GM11168 (cell line): ENCODE results near the gene CFAP206.

Source experiments
- in situ Hi-C: fragments of 300-500 bp; cut with MboI; formaldehyde crosslinking; loops from one replicate; pipeline ENCODE4 v1.12.0; 2022; ENCODE audit warnings: low sequenced_read_pairs; ENCODE audit not compliant: unreplicated experiment

Gene CFAP206, protein sequence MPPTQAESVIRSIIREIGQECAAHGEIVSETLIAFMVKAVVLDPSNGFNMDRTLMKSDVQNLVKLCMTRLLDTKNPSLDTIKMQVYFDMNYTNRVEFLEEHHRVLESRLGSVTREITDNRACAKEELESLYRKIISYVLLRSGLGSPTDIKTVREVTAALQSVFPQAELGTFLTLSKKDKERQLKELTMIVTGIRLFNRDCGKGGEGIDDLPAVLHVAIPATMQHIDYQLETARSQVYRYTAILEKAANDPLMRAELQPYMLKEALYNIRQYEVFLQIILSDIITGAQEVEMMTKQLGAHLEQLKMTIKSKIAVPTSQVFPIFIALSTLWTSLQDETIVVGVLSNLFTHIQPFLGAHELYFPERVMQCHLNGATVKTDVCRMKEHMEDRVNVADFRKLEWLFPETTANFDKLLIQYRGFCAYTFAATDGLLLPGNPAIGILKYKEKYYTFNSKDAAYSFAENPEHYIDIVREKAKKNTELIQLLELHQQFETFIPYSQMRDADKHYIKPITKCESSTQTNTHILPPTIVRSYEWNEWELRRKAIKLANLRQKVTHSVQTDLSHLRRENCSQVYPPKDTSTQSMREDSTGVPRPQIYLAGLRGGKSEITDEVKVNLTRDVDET

DNA sequence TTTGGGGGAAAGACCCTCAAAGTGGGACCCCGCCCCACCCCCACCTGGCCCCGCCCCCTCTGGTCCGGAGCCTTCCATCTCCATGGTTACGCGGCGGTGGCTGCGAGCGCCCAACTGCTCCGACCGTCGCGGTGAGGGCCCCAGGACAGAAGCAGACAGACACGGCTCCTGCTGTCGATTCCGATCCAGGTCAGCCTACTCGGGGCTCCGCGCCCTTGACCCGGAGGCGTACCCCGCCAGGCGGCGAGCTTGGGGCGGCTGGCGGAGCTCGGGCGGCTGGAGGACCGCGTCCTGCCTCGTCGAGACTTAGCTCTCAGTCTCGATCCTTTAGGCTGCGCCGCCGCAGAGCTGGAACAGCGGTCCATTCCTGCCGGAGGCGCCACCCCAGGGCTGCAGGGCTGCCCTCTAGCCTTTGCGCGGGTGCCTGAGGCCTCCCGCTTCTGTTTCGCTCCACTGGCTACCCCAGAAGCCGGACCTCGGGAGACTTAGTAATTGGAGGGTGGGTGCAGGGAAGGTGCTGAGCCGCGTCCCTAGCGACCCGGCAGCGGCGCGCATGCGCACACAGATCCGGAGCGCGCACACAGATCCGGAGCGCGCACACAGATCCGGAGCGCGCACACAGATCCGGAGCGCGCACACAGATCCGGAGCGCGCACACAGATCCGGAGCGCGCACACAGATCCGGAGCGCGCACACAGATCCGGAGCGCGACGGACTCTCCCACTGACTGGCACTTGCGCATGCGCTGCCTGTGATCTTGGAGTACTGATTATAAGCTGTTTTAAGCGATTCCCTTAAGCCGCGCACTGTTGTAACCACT is at the start of gene CFAP206:
Gene CFAP206, plus strand, starts transcription at position 72 of the 820 bp plus-strand sequence. CDS start 1,868 bp downstream, outside the sequence.
- in situ Hi-C loops = no loop called here

DNA sequence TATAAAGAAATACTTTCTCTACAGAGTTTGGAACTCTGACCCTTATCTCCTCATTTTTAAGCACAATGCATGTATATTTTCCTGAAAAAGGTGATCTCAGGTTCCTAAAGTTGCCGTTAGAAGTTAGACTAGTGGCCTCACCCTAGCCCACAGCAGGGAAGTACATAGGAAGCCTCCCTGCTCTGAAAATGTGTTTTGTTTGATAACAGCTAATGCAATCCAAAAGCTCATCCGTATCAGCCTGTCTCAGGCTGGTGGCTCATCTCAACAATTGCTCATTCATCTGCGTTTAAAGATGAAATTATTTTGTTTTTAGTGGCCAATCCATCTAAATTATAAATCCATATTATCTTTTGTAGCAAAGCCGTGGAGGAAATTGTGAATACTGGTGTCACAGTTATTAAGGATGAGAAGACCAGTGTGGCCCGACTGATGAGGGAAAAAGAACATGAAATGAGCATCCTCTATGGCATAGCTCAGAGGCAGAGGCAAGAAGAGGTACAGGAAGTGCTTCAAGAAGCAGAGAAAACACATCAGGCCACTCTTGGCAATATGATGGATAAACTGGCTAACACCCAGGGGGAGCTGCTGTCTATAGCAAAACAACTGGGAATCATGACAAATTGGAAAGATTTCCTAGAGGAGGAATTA is 43.0 kb upstream of the CFAP206 start:
- in situ Hi-C loops = no loop called here

DNA sequence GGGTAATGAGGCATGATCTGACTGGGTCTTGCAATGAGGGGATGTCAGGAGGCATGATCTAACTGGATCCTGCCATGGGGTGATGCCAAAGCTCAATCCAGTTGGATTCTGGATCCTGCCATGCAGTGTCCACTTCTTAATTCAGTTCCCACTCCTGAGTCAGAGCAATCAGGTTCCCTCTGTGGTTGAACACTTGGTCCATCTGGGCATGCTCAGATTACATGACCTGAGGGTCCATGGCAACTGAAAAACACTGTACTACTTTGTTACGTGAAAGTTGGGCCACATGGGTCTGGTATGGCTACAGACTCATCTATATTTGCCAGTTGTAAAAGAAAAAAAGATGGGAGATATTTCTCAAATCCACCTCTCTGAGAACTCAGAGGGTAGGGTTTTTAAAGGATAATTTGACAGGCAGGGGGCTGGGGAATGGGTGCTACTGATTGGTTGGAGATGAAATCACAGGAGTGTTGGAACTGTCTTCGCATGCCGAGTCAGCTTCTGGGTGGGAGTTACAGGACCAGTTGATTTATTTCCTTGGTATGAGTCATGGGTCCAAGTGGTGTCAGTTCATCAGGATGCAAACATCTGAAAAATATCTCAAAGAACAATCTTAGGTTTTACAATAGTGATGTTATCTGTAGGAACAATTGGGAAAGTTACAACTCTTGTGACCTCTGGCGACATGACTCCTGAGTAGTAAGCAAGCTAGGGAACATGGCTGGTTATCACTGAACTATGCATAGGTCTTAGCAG is 41.5 kb upstream of the CFAP206 start:
- in situ Hi-C loops = no loop called here

DNA sequence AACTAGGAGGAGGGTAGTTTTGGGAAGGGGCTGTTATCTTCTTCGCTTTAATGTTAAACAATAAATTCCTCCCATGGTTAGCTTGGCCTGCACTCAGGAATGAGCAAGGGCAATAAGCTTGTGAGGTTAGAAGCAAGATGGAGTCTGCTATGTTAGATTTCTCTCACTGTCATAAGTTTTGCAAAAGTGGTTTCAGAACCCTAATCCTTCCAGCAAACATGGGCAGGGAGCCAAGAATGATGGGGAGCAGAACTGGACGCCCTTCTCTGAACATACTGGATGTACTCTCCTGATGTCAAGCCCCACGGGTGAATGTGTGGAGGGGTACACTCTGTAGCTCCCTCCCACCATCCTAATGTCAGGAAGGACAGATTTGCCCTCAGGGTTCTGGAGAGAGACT is 40.9 kb upstream of the CFAP206 start:
- in situ Hi-C loops = no loop called here

DNA sequence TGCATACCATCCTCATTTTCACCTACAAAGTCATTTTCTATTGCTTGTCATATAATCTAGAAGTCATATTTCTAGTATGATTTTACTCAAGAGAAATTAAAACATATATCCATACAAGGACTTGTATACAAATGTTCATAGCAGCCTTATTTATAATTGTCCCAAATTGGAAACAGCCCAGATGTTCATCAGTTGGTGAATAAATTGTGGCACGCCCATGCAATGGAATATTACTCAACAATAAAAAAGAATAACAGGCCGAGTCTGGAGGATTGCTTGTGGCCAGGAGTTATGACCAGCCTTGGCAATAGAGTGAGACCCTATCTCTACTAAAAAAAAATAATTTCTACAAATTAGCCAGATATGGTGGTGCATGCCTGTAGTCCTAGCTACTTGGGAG is 34.4 kb upstream of the CFAP206 start:
- in situ Hi-C loops = no loop called here

DNA sequence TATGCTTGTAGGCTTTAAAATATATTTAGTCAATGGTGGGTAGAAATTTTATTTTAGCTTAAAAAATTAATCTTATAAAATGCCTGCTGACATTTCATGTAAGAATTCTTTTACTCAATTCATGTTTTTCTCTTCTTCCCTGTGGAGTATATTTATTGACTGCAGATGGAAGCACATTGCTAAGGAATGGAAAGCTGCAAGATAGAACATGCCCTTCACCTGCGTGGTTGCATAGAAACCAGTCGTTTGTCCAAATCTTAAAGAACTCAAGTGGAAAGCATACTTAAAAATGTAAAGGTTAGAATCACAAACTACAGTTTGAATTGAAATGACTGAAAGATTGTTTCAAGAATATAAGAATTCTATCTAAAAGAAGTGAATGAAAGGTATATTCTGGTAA is 32.5 kb upstream of the CFAP206 start:
- in situ Hi-C loops = no loop called here

DNA sequence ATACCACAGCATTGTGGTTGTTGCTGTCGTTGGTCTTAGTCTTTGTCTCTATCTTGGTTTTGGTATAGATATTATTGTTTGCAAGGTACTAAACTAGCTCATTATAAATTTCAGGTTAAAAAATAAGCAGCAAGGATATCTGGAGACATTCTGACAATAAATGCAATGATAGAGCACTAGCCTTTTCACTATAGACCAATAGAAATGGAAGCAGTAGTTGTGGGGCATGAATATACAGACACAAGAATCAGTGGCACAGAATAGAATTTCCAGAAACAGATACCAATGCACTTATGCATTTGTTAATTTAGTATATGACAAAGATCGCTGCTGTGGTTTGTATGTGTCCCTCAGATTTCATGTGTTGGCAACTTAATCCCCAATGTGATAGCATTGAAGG is 31.1 kb upstream of the CFAP206 start:
- in situ Hi-C loops = no loop called here

DNA sequence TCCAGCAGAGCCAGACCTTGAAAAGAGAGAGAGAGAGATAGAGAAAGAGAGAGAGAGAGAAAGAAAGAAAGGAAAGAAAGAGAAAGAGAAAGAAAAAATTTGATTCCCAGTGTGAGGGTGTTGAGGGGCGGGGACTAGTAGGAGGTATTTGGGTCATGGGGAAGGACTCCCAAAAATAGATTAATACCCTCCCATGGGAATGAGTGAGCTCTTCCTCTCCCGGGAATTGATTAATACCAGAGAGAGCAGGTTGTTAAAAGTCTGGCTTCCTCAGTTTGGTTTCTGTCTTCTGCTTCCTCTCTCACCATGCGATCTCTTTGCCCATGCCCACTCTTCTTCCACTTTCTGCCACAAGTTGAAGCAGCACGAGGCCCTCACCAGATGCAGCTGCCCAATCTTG is 28.8 kb upstream of the CFAP206 start:
- in situ Hi-C loops = no loop called here

DNA sequence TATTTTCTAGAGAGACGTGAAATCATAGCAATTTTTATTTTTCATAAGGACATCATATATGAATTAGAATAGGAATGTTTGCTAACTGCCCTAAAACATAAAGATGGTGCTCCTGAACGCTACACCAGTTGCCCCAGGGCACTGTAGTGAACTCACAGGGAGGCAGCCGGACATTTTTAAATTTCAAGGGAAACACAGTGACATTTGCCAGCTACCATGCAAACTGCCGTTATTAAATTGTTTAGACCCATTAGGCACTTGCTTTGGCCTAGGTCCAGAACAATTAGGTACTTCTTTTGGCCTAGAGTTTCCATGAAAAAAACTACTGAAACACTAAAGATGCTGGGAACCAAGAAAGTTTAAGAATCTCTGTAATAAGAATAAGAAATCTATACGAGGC is 24.9 kb upstream of the CFAP206 start:
- in situ Hi-C loops = loop anchor here (10.0 kb wide), 1 partner anchor 238 kb away; no protein-coding TSS in a partner anchor

DNA sequence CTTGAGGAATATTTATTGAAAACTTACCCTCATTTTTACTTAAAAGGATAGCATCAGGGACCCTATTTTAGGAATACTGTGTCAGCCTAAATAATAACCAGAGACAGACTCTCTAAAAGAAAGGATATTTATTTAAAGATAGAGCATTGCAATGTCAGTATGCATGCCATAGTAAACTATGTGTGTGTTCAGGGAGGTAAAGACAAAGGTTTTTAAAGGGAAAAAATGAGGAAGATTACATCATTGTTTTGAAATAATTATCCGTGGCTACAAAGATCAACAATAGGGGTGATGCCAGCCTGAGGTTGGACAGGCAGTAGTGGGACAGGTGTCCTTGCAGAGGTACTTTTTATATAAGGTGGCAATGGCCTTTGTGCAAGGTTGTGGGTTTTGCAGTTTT is 23.7 kb upstream of the CFAP206 start:
- in situ Hi-C loops = loop anchor here (10.0 kb wide), 1 partner anchor 239 kb away; no protein-coding TSS in a partner anchor

DNA sequence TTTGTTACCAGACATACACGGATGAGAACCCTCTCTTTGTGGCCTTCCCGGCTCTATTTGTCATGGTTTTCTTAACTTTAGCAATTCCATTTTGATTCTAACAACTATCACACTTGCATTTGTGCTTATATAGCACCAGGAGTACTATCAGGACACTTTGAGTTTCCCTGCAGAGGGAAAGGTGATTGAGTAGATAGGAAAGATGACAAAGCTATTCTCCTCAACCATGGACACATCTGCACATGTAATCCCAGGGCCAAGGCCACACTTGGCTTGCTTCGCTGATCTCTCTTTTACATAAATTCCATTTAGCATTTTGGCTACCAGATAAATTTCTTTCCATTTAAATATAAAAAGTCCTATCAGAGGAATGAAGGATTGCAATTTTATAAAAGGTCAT is 23.3 kb upstream of the CFAP206 start:
- in situ Hi-C loops = loop anchor here (10.0 kb wide), 1 partner anchor 240 kb away; no protein-coding TSS in a partner anchor

DNA sequence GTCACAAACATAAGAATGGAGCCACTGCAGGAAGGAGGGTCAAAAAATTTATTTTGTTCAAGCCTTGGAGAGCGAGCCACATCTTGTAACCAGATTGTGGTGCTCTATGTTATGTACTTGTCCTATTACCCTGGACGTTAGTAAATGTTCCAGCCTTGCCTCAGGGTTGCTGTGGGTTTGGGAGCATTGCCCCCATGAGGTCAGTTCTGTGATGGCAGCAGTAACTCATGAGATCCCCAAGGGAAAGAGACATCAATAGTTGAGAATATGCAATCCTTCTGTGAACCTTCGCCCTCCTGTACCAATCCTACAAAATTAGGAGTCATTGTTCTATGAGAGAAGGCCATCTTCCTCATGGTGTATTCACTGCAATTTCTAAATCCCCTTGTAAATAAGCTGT is 16.4 kb upstream of the CFAP206 start:
- in situ Hi-C loops = no loop called here

DNA sequence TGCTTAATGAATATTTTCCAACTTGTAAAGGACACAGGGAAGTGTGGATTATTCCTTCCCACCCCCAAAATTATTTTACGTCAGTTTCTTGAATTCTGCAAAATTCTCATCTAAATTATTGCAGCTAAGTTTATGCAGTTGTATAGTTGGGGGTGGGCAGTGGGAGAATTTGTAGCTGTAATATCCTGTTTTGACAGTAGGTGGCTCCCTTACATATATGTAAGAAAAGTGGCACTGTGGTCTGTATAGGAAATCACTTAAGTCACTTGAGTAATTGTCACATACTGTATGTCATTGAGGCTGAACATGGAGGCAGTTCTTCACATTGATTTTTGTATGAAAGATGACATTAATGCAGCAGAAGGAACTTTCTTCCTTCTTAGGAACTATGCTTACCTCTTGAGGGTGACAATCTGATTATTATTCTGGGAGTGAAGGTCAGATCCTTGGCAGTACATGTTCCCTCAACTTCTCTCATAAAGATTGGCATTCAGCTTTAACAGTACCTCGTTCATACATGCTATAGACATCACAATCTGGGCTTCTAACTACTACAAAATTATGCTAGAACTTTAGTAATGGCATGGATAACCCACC is 14.6 kb upstream of the CFAP206 start:
- in situ Hi-C loops = no loop called here

DNA sequence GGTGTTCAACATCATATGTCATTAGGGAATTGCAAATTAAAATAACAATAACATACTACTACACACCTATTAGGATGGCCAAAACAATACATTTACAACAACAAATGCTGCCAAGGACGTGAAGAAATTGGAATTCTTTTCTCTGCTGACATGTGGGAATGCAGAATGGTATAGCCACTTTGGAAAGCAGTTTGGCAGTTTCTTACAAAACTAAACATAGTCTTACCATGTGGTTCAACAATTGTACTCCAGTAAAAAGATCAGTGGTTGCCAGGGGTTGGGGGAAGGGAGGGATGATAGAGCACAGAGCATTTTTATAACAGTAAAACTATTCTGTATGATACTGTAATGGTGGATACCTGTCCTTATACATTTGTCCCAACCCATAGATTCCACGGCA is 12.3 kb upstream of the CFAP206 start:
- in situ Hi-C loops = no loop called here

DNA sequence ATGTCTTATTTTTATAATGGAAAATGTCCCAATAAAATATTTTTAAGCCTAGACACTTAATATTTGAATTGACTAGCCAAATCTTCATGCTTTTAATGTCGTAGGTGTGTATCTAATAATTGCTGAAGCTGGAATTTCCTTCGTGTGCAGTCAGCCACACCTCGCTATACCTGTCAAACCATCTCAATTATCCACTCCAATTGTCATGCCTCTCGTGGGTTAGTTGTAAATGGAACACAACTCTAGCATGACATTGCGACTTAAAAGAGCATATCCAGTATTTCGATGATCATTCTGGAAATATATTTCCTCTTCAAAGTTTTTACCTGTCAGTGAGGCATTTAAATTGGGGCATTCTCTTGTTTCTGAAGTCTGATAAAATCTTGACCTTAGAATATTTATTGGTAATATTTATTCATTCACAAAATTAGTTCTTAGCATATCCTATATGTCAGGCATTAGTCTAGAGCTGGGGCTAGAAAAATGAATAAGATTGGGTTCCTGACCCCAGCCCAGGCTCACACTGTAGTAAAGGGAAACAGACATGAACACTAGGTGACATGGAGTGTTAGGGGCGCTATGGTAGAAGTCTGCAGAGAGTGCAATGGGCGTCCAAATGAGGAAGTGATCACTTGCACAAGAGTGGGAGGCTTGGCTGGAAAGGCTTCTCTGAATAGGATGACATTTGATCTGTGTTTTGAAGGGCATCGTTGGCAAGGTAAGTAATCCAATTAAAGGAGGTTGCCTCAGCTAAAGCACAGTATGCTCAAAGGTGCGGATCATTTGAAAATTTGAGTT is 11.0 kb upstream of the CFAP206 start:
- in situ Hi-C loops = no loop called here

DNA sequence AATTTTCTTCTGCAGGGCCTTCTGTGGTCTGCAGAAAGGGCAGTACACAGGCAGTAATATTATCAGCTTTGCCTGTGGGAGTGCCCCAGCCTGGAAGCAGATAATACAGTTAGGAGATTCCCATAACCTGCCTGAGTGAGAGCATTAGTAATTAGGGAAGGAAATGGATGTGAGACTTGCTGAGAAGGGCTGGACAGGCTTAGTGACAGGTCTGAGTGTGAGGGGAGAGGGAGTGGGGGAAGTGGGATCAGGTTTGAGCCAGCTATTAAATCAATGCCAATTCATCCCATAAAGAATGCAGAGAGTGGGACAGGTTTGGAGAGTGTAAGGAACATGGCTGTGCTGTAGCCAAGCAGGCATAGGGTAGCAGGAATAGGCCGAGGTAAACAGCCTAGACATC is 10.1 kb upstream of the CFAP206 start:
- in situ Hi-C loops = no loop called here

DNA sequence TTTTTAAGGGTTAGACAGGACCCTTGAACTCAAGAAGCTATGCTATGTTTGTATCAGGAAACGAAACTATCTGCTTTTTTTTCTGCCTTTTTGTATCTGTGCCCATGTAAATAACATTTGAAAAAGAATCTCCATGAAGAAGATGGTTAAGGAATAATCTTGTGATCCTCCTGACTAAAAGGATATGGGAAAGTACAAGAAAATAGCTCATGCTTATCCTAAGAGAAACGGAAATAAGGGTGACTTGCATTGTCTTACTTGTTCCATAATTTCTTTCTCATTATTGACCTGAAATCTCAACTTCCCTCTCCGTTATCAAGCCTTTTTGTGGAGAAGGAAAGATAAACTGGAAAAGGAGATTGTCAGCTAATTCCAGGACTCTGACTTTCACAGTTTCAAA is 5.9 kb upstream of the CFAP206 start:
- in situ Hi-C loops = no loop called here

DNA sequence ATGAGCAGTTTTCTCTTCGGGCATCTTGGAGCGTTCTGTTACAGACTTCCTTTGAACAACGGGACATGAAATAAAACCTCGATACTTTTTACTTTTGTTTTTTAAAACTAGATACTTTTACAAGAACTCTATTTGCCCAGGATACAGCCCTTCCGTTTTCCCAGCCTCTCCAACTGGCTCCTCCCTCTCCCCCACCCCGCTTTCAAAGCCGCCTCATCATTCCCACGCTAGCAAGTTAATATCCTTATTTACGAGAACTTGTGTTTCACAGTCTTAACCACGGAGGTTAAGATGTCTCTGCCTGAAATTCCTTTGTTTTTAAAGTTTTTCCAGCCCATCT is 241 bp upstream of the CFAP206 start:
- in situ Hi-C loops = no loop called here

DNA sequence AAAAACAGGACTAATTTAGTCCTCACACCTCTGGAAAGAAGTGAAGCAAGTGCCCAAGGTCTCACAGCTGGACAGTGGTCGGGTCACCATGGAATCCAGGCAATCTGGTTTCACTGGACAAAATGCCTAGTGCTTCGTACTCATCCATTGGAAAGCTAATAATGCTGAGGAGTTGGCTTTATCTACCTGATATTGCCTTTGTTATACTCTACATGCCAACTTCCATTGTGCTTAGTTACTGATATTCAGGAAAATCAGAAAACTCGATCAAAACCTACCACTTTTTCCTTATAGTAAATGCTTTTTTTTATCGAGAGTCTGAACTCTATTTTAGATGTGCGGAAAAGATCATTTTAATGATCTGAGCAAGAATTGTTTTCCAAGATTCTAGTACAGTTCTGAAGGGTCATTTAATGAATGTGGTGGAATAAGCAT is 966 bp downstream of the CFAP206 start:
- in situ Hi-C loops = no loop called here
